Thyroid gland (tissue), 4 donors: ENCODE measurements around the gene CCDC148.

ENCODE experiments used
- CTCF ChIP-seq, 6 experiments: fragments of 200-600 bp in 3 of 6; fragments of 450-650 bp in 3 of 6; sonication (generic) in 3 of 6; IDR thresholded peaks; one replicate each; pipeline ENCODE4 v1.5.1; 2016 to 2019; ENCODE audit warnings: antibody characterized with exemption in 6 of 6, mild to moderate bottlenecking in 2 of 6, inconsistent platforms in 1 of 6, moderate library complexity in 1 of 6
- POLR2A ChIP-seq, 2 donors: fragments of 450-650 bp; IDR thresholded peaks; one replicate each; pipeline ENCODE4 v1.6.1; 2017; ENCODE audit warnings: antibody characterized with exemption in 2 of 2, mild to moderate bottlenecking in 2 of 2, moderate library complexity in 1 of 2

GRCh38 chr2:158315803-158316414, 140.6 kb downstream of the CCDC148 start:
- TF ChIP-seq CTCF (IDR thresholded peaks at IDR 0.05): no peak
- no peak for TF ChIP-seq POLR2A (IDR thresholded peaks at IDR 0.05)
